Activated CD4-positive, alpha-beta T cell treated with anti-CD3 and anti-CD28 coated beads for 4 hours (primary cell): ENCODE results near the gene SMPD1.

Experiments
- DNase-seq, 2 donors: peaks; one replicate each; pipeline ENCODE4 v3.0.0-alpha.2; 2020

The SMPD1 gene

GRCh38 chr11:6417907-6418556, 27.8 kb downstream of the SMPD1 start:
- no peak for DNase-seq

- no peak for DNase-seq
Measured at GRCh38 chr11:6418557-6419008, 28.3 kb downstream of the SMPD1 start.

GRCh38 chr11:6419009-6419631, 28.8 kb downstream of the SMPD1 start, which contains the start of gene APBB1:
APBB1 (minus strand) TSS chr11:6419094; CDS start chr11:6411347, 7,747 bp downstream.
- DNase-seq: peak; percentile 71 to 73

GRCh38 chr11:6420677-6421076, 30.4 kb downstream of the SMPD1 start:
- DNase-seq: no peak

GRCh38 chr11:6427516-6427915, 37.2 kb downstream of the SMPD1 start:
- DNase-seq: no peak

GRCh38 chr11:6431861-6432260, 41.6 kb downstream of the SMPD1 start:
- no peak for DNase-seq

GRCh38 chr11:6433998-6434660, 43.9 kb downstream of the SMPD1 start:
- DNase-seq: no peak

- no peak for DNase-seq
Measured at GRCh38 chr11:6437423-6437822, 47.1 kb downstream of the SMPD1 start.

GRCh38 chr11:6437993-6438392, 47.7 kb downstream of the SMPD1 start:
- no peak for DNase-seq

GRCh38 chr11:6438979-6439571, 48.8 kb downstream of the SMPD1 start:
- DNase-seq: peak; percentile 22 to 44

GRCh38 chr11:6440906-6441358, 50.7 kb downstream of the SMPD1 start, which contains the start of gene HPX:
HPX (minus strand) TSS chr11:6440987; CDS start chr11:6440963, 24 bp downstream.
- no peak for DNase-seq

GRCh38 chr11:6442441-6442840, 52.2 kb downstream of the SMPD1 start:
- DNase-seq: no peak

GRCh38 chr11:6443269-6444003, 53.2 kb downstream of the SMPD1 start:
- peak; percentile 43 to 55 for DNase-seq
